ENCODE data around the gene PRR36.
"Not testable (repeated sequence)": the region's sequence is repeated elsewhere in the genome, so short reads cannot be mapped to it uniquely, and the experiment has no call there.

The PRR36 gene

DNA sequence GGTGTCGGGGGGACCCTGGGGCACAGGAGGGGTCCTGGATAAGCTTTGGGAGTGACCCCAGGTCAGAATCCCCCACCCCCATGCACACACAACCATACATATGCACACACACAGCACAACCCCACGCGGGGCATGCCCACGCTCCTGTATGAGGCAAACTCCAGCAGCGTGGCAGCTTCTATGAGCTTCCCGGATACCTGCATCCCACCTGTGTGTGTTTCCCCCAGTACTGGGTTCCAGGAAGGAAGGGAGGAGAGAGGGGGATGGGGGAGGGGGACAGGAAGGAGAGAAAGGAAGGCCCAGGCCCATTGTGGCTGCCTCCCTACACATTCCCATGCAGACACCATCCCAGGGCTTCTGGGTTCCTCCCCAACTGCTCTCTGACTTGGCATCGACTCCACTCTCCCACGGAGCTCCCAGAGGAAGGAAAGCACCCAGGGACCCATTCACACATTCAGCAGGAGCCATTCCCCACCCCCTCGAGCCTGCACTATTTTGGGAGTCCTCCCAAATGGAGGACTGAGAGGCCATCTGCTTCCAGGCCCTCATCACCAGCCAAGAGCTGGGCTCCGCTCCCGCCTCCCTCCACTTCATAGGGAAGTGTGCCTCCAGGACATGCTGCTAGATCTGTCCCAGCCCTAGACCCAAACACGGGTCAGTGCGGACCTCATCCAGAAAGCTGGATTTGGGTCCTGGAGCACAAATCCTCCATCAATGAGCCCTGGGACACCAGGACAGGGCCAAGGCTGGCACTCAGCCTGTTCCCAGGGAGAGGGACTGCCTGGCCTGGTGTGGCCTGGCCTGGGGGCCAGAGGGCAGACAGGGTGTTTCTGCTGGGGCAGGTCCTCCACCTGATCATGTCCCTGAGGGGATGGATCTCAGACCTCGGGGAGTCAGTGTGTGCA lies 13.2 kb downstream of the PRR36 start:
- FAIRE-seq = no peak

GRCh38 chr19:7859831-7860713 lies 14.1 kb downstream of the PRR36 start:
- DNase-seq (ENCODE audit: low spot score) (no peak), FAIRE-seq (no peak)

More for the DNA sequence above, 13.2 kb downstream of the PRR36 start:
- DNase-seq (ENCODE audit: low spot score) = no peak

DNA sequence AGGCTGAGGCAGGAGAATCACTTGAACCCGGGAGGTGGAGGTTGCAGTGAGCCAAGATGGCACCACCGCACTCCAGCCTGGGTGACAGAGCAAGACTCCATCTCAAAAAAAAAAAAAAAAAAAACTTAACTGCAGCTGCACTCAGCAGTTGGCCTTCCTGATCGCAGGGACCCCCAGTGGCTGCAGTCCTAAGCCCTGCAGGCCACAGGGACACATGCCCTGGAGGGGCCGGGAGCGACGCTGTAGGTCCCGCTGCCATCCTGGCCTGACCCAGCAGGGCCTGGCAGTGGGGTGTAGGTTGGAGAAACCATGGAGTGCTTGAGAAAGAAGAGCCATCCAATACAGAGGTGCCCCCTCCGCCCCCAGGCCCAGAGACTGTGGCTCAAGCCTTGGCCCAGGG lies 15.1 kb downstream of the PRR36 start:
- FAIRE-seq; DNase-seq (ENCODE audit: low spot score): not testable (repeated sequence)

DNA sequence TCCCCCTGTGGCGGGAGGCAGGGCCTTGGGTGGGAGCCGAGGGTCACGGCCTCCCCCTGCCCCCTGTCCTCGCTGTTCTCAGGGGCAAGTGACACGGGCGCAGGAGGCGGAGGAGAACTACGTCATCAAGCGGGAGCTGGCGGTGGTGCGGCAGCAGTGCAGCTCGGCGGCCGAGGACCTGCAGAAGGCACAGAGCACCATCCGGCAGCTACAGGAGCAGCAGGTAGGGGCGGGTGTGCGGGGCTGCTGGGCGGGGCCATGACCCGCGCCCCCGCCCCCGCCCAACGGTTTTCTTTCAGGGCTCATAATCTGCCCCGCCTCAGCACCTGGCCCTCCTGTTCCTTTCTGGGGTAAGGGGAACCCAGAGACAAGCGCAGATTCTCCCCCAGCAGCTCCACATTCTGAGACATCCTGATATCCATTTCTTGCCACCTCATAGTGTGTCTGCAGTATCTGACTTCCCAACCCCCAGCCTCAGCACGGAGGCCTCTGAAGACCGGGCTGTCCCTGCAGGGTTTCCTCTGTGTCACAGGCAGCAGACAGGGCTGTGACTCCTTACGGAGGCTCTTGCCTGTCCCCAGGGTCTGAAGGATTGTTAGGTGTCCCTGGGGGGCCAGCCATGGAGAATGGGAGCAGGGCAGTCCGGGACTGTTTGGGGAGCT lies 15.9 kb downstream of the PRR36 start:
- DNase-seq (ENCODE audit: low spot score) = no peak
- FAIRE-seq = no peak

GRCh38 chr19:7857727-7858108 lies 16.5 kb downstream of the PRR36 start:
- DNase-seq (ENCODE audit: low spot score) (no peak), FAIRE-seq (no peak)

DNA sequence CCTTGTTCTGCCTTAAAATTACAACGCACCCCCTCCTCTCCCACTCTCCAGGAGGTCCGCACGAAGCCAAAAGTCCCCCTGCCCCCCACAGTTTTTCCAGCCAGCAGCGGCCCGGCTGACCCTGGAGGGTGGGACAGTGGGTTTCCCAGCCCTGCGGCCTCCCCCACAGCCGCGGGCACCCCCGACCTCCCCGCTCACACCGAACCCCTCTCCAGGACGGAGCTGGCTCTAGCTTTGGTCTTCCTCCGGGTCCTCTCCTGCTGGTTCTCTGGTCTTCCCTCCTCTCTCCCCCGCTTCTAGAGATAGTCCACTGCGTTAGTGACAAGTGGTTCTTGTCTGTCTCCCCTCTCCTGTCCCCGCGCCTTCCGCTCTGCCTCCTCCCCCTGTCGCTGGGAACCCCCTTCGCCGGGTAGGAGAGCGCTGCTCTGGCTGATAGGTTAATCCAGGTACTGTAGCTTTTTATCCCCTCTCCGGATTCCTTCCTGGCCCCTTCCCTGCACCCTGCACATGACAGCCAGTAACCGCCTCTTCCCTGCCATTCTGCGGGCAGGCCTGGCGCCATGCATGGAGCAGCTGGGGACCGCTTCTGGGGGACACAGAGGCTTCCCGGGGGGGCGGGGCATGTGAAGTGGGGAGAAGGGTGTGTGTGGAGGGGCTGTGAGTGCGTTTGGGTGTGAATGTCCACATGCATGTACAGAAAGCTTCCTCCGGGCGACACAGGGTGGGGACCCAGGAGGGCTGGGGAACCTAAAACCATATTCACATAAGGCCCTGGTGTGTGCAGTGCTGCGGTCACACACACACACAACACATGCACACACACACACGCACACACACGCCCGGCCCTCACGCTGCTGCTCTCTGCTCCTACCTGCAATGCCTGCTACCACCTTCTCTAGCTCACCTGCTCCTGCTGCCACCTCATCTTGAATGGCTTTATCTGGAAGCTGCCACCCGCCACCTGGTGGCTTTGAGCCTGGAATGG lies 17.2 kb downstream of the PRR36 start:
- FAIRE-seq = no peak
- no peak for DNase-seq (ENCODE audit: low spot score)

- DNase-seq (ENCODE audit: low spot score) = no peak
- no peak for FAIRE-seq
These were observed 18.0 kb downstream of the PRR36 start for GRCh38 chr19:7856109-7856591.

GRCh38 chr19:7855426-7856108 lies 18.6 kb downstream of the PRR36 start:
- no peak for DNase-seq (ENCODE audit: low spot score)
- FAIRE-seq = no peak

GRCh38 chr19:7853770-7854128 lies 20.4 kb downstream of the PRR36 start:
- FAIRE-seq = no peak

GRCh38 chr19:7852851-7853769 lies 21.1 kb downstream of the PRR36 start:
- DNase-seq (ENCODE audit: low spot score) (peak; percentile 49), FAIRE-seq (no peak)

More at GRCh38 chr19:7853770-7854128, 20.4 kb downstream of the PRR36 start:
- no peak for DNase-seq (ENCODE audit: low spot score)

DNA sequence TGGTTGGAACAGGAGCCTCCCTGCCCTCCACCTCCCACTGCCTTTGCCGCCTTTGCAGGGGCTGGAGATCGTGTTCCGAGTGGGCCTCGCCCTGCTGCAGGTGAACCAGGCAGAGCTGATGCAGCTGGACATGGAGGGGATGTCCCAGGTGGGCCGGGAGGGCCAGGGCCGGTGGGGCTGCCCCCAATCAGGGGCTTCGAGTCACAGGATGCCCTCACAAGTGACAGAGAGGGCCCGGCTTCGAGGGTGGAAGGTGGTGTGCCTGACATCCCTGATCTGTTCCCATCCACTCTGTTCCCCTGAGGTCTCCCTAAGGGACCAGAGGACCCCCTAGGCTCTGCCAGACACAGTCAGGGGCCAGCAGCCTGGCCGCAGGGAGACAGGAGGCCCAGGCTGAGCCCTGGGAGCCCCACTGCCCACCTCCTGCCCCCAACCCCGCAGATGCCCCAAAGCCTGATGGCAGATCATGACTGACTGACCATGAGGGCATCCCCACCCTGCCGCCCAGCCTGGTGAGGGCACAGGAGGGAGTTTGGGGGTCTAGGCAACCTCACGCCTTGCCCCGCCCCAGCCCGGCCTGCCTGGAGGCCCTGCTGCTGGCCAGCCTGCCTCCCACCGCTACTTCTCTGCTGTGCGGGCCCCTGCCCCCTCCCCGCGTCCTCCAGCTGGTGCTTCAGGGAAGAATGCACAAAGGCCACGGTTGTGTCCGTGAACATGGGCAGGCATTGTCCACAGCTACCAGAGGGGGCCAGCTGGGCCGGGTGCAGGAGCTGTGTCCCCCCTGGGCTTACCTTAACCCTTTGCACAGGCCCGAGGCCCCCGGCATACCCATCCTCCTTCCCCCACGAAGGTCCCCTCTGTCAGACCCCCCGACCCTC lies 22.3 kb downstream of the PRR36 start:
- no peak for FAIRE-seq

DNA sequence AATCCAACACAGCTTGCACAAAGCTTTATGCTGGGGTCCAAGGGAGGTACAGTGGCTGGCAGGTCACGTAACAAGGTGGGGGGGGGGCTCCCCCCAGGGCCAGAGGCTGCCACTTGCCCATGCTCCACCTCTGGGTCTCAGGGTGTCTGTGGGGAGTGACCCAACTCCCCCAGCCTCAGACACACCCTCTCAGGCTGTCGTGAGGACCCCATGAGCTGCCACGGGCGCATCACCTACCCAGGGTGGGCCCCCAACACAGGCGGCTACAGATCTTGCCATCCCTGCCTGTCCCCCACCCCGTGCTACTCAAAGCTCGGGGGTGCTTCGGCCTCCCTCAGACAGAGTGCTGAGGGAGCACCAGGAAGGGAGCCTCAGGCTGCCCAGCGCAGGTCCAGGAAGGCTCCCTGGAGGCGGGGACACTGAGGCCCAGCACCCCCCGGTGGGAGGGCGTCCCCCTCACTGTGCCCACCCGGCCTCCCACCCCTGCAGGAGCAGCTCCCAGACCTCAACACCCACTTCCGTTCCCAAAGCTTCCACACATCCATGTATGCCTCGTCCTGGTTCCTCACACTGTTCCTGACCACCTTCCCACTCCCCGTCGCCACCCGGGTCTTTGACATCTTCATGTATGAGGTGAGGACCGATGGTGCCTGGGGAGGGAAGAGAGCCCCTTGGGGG lies 23.1 kb downstream of the PRR36 start:
- FAIRE-seq = no peak

More for the DNA sequence above, 22.3 kb downstream of the PRR36 start:
- no peak for DNase-seq (ENCODE audit: low spot score)

DNA sequence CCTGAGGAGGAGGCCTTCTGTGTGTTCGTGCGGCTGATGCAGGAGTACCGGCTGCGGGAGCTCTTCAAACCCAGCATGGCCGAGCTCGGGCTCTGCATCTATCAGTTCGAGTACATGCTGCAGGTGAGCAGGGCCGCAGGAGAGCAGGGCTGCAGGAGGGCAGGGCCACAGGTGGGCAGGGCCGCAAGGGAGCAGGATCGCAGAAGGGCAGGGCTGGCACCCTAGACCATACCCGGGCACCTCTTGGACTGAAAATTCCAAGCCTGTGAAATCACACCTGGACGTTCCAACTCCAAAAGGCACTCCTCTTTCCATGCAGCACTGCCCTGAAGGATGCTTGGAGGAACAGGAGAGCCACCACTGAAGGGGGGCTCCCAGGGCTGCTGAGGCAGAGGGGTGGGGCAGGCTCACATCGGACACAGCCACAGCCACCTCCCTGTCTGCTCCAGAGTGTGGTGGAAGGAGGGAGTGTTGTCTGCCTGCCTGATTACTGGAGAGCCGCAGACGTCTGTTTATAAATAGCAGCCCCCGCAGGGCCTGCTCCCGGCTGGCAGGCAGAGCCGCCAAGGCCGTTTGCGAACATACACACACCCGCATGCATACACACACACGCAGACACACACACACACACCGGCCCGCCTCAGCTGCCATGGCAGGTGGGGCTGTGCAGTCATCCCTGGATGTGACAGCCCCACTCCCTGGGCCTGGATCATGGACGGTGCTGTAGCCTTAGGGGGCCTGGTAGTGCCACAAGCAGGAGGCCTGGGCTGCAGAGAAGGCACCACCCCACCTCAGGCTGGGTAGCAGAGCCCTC lies 24.0 kb downstream of the PRR36 start:
- FAIRE-seq (no peak), DNase-seq (ENCODE audit: low spot score) (no peak)

More for the DNA sequence above, 23.1 kb downstream of the PRR36 start:
- DNase-seq (ENCODE audit: low spot score) = no peak

GRCh38 chr19:7849631-7849999 lies 24.6 kb downstream of the PRR36 start:
- FAIRE-seq = no peak
- no peak for DNase-seq (ENCODE audit: low spot score)

DNA sequence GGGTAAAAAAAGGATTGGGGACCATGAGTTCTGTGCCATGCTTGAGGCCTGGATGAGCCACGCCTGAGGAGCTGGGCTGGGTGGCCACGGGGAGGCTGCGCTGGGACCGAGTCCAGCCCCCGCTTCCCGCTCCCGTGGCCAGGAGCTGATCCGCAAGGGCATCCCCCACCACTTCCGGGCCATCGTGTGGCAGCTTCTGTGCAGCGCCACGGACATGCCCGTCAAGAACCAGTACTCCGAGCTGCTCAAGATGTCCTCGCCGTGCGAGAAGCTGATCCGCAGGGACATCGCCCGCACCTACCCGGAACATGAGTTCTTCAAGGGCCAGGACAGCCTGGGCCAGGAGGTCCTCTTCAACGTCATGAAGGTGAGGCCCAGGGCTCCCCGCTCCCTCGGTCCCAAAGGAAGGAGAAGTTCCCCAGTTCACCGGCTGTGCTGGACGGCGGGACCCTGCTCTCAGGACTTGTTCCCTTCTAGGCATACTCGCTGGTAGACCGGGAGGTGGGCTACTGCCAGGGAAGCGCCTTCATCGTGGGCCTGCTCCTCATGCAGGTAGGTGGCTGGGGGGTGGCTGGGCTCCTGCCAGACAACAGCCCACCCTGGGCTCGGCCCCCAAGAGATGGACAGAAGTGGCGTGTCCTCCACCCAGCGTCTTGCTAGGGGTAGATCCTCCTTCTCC lies 25.3 kb downstream of the PRR36 start:
- FAIRE-seq (no peak), DNase-seq (ENCODE audit: low spot score) (no peak)

DNA sequence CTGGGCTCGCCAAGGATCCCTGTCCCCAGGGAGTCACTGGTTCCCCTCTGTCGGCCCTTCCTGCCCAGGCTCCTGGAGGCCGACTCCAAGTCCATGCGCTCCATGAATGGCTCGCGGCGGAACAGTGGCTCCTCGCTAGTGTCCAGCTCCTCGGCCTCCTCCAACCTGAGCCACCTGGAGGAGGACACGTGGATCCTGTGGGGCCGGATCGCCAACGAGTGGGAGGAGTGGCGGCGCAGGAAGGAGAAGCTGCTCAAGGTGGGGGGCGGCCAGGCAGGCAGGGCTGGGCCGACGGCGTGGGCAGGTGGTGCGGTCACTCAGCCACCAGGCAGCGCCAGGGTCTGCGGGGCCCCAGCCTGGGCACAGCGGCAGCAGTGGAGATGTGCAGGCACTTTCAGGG lies 26.5 kb downstream of the PRR36 start:
- DNase-seq (ENCODE audit: low spot score) (no peak), FAIRE-seq (no peak)
